ENCODE results near the gene TRIO. TPM values are rescaled to one million over a fixed set of nuclear protein-coding genes. Genes with fewer than 3 reads are reported as not detected.

The TRIO gene
- total RNA-seq, 4 donors from 2014 or later, result 112 to 155 (median 145) TPM

DNA sequence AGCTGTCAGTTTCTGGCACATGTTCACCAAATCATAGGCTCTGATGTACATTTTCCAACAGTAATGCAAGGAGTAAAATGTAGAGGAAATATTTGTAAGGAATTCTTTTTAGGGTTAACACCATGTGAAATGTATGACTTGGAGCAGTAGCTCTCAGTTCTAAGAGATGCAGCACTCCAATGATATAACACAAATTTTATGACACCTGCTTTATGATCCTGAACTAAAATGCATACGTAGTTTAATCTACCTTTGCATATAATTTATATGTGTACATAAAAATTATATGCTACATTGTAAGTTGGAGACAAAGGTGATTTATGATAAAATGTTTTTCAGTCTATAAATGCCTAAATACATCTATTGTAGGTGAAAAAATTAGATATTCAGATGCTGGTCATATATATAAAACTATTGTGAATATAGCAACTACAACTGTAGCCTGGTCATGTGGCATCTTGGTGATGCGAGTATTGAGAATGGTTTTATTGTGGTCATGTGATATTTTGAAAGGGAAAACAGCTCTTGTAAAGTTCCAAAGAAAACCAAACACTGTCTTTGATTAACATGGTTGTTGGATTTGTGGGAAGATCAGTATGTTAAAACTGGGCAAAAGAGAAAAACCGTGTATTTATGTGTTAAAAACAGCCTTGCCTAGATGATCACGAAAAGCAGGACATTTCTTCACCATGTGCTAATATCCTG, 171.0 kb downstream of the TRIO start:
- DNase-seq (ENCODE audit: extremely low spot score), result no peak
- Histone ChIP-seq H3K9me3 (no peaks in the 10 kb centered on the region), H3K27ac (replicated peaks in 1 of 4) (no peak overlapping the region), H3K27me3 (no peaks in the 10 kb centered on the region), H3K4me3 (no peak overlapping the region), H3K36me3 (peaks cover 19 to 74% (median 37%) of the 10 kb centered on the region in 4 donors), H3K4me1 (peaks cover 4 to 47% (median 41%) of the 10 kb centered on the region in 4 donors)
- intact Hi-C loops (cut with DNase I), result no loop called here
- no peak for TF ChIP-seq POLR2A (IDR thresholded peaks at IDR 0.05; ENCODE audit: low read depth)
- no peak for TF ChIP-seq EP300 (IDR thresholded peaks at IDR 0.05)
- TF ChIP-seq, protein P1, sequence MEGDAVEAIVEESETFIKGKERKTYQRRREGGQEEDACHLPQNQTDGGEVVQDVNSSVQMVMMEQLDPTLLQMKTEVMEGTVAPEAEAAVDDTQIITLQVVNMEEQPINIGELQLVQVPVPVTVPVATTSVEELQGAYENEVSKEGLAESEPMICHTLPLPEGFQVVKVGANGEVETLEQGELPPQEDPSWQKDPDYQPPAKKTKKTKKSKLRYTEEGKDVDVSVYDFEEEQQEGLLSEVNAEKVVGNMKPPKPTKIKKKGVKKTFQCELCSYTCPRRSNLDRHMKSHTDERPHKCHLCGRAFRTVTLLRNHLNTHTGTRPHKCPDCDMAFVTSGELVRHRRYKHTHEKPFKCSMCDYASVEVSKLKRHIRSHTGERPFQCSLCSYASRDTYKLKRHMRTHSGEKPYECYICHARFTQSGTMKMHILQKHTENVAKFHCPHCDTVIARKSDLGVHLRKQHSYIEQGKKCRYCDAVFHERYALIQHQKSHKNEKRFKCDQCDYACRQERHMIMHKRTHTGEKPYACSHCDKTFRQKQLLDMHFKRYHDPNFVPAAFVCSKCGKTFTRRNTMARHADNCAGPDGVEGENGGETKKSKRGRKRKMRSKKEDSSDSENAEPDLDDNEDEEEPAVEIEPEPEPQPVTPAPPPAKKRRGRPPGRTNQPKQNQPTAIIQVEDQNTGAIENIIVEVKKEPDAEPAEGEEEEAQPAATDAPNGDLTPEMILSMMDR (IDR thresholded peaks at IDR 0.05), result no peak
- no peak for TF ChIP-seq POLR2AphosphoS5 (IDR thresholded peaks at IDR 0.05)
- WGBS, result 85% methylated on average over 4 of the region's 4 CpGs

DNA sequence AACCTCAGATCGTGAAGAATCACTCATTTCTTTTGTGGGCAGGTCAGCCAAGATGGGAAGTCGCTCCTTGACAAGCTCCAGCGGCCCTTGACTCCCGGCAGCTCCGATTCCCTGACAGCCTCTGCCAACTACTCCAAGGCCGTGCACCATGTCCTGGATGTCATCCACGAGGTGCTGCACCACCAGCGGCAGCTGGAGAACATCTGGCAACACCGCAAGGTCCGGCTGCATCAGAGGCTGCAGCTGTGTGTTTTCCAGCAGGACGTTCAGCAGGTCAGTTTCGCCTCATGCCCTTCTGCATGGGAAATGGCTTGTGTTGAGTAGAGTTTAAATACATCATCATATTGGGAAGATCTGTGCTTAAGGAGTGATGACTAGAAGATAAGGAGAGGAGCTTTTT, 173.3 kb downstream of the TRIO start:
- no peaks in the 10 kb centered on the region for H3K9me3 ChIP-seq
- peaks cover 4 to 48% (median 41%) of the 10 kb centered on the region in 4 donors for H3K4me1 ChIP-seq
- H3K36me3 ChIP-seq, result peaks cover 13 to 58% (median 36%) of the 10 kb centered on the region in 4 donors
- DNase-seq (ENCODE audit: extremely low spot score), result no peak
- H3K27ac ChIP-seq (replicated peaks in 1 of 4), result no peak overlapping the region
- H3K27me3 ChIP-seq, result no peaks in the 10 kb centered on the region
- intact Hi-C loops (cut with DNase I), result no loop called here
- H3K4me3 ChIP-seq, result no peak overlapping the region
- TF ChIP-seq POLR2AphosphoS5 (IDR thresholded peaks at IDR 0.05) (peak in 1 of 2 donors; percentile 32), POLR2A (IDR thresholded peaks at IDR 0.05; ENCODE audit: low read depth) (no peak), EP300 (IDR thresholded peaks at IDR 0.05) (no peak)
- TF ChIP-seq, protein P1 (IDR thresholded peaks at IDR 0.05), result no peak
- WGBS, result 69% methylated on average over 12 of the region's 12 CpGs

DNA sequence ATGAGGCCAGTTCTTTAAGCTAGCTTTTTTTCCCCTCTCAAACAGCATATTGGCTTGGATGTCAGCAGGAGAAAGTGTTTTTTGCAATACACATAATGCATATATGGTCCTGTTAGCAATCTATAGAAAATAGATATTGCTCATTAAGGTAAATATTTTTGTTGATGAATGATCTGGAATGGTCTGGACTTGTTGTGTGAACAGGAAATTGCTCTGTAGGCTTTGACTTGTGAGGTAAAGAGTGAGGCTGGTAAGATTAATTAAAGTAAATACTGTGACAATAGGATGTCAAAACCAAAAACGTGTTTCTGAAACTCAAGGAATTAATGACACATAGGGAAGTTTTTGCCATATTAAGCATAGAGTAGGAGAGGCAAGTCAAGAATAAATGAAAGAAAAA, 176.0 kb downstream of the TRIO start:
- intact Hi-C loops (cut with DNase I), result no loop called here
- no peak for TF ChIP-seq POLR2AphosphoS5 (IDR thresholded peaks at IDR 0.05)
- TF ChIP-seq, protein P1 (IDR thresholded peaks at IDR 0.05), result no peak
- TF ChIP-seq EP300 (IDR thresholded peaks at IDR 0.05), result no peak
- TF ChIP-seq POLR2A (IDR thresholded peaks at IDR 0.05; ENCODE audit: low read depth), result no peak
- peaks cover 0 to 35% (median 19%) of the 10 kb centered on the region in 4 donors for H3K4me1 ChIP-seq
- H3K9me3 ChIP-seq, result no peaks in the 10 kb centered on the region
- H3K4me3 ChIP-seq, result no peak overlapping the region
- no peak for DNase-seq (ENCODE audit: extremely low spot score)
- WGBS, result 56% methylated on average over 1 of the region's 1 CpG
- no peaks in the 10 kb centered on the region for H3K27me3 ChIP-seq
- H3K27ac ChIP-seq (replicated peaks in 1 of 4), result no peak overlapping the region
- H3K36me3 ChIP-seq, result peaks cover 13 to 61% (median 30%) of the 10 kb centered on the region in 4 donors

DNA sequence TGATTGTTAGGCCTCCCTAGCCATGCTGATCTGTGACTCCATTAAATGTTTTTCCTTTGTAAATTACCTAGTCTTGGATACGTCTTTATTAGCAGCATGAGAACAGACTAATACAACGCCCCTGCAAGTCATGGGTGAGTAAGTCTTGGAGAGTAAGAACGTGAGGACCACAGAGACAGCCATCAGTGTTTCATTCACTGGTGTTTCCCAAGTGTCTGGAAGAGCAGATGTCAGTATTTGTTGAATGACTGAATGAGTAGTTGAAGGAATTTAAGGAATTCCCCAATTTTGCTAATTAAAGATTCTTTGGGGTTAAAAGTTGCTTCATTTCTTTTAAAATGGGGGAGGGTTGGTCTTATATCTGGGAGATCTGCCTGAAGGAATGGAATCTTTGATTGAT, 178.8 kb downstream of the TRIO start:
- WGBS, result 98% methylated on average over 3 of the region's 3 CpGs
- TF ChIP-seq POLR2AphosphoS5 (IDR thresholded peaks at IDR 0.05), result no peak
- TF ChIP-seq, protein P1 (IDR thresholded peaks at IDR 0.05), result no peak
- no peak for TF ChIP-seq POLR2A (IDR thresholded peaks at IDR 0.05; ENCODE audit: low read depth)
- no peak for TF ChIP-seq EP300 (IDR thresholded peaks at IDR 0.05)
- Histone ChIP-seq H3K27ac (replicated peaks in 1 of 4) (no peak overlapping the region), H3K36me3 (peaks cover 7 to 59% (median 21%) of the 10 kb centered on the region in 4 donors), H3K27me3 (no peaks in the 10 kb centered on the region), H3K4me1 (peaks cover 0 to 30% (median 21%) of the 10 kb centered on the region in 4 donors), H3K9me3 (no peaks in the 10 kb centered on the region), H3K4me3 (no peak overlapping the region)
- intact Hi-C loops (cut with DNase I), result no loop called here
- no peak for DNase-seq (ENCODE audit: extremely low spot score)
